ENCODE results near the gene CLEC2D.
A peak's percentile ranks its signal among the peaks of the same experiment; 100 is the strongest.
"Not testable (repeated sequence)": the region's sequence is repeated elsewhere in the genome, so short reads cannot be mapped to it uniquely, and the experiment has no call there.

CLEC2D gene

DNA sequence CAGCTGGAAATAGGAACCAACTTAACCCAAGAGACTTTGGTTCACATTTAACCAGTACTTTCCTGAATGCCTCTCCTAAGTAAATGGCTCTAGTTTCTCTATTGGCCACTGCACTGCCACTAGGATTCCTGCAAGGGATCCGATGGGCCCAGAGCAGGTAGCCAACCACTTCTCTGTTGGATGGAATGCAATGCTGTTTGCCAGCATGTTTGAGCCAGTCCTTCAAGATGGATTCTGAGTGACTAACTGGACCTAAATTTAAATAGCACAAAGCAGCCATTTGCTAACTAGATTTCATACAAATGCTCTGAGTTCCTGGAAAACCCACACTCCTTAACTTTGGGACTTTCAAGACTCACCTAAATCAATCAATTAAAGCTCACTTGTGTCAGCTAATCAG is 9.5 kb upstream of the CLEC2D start:
- DNase-seq = no peak

DNA sequence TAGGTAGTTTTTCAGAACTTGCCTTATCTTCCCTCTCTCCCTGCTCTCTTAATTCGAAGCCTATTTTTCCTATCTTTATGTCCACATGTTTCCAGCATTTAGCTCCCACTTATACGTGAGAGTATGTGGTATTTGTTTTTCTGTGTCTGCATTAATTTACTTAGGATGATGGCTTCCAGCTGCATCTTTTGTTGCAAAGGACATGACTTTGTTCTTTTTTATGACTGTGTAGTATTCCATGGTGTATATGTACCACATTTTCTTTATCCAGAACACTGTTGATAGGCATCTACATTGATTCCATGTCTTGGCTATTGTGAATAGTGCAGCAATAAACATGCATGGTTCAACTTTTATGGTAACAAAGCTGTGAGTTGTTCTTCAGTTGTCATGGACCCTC is 7.8 kb upstream of the CLEC2D start:
- DNase-seq = no peak

DNA sequence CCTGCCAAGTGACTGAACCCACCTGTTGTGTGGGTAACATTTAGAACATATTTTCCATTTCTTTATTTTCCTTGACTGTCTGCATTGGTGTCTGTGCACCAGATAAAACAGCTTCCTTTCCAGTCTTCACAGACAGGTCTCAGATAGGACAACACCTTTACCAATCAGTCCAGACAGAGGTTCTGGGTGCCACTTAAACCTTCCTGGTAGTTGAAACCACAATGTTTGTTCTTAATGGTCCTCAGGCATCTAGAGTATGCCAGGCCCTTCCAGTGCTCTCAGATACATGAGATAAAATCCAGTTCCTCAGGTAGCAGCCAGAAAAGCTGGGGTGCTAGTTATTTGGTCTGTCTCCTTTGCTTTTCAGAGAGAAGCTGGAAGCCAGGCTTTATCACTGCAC is 7.0 kb upstream of the CLEC2D start:
- no peak for DNase-seq

DNA sequence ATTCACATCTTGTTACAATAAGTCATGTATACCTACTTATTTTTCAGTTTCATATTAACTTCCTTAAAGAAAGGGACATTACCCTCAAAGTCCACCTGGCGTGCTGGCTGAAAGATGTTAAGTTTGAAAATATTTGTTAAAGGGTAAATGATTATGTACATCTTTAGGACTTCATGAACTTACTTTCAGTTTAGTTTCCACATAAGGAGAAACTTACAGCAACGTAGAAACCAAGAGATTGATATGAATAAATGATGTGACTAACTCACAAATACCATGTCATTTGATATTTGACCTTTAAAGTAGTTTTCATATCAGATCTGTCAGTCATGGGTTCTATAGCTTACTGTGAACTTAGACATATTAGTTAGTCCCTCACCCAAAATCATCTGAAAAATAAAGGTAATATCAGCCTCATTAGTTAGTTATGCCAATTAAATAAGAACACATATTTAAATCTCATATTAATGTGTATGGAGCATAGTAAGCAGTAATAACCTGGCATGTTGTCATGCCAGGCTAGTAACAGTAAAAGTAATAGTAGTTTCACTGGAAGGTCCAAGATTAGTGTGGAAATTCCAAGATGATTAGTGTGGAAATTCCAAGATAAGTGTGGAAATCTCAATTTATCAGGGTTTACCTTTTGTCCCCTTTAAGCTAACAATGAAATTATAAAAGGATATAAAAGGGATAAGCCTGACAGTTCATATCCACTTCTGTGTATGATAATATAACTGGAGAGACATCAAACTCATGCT is 1.9 kb upstream of the CLEC2D start:
- no peak for DNase-seq

DNA sequence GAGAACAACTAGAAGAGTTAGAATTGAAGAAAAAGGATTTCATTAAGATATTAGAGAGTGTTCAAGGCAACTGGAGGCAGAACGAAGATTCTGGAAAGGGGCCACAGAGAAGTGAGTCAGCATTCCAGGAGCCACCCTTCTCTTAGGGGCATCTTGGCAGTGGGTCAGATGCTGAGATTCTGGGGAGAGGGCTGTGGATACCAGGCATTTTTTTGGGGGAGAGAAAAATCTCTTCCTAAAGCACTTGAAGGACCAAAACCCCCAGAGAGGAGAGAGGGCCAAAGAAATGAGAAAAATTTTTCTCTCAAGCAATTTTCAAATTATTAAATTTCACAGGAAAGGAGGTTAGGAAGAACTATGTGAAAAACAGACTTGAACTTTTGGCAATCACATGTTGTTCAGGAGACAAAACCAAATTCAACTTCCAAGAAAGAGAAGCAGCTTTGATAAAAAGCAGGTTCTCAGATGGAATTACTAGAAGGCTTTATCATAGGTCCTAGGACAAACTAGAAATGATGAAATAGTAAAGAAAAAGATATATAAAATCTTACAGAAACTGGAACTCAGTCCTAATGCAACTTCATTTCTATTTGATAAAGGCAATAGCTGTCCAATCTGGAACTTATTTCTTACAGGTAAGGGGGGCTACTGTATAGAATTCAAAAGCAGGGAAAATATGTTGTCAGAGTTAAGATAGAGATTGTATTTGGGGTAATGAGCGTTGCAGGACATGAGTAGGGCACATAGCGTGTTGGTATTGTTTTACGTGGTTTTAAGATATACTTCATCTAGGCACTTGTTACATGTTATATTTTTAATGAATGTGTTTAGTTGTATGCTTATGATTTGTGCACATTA is 1.1 kb upstream of the CLEC2D start:
- no peak for DNase-seq

DNA sequence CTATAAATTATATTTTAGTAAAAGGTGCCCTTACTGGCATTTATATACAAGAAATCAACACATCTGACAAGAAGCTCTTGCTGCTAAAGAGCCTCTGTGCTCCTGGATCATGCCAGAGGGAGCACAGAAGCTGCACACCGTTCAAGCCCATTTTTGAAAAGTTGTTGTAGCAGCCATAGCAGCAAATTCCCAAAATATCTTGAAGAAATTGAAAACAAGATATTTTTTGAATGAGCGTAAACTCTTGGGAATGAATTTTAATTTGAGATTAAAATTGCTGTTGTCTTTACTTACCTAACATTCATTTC is 540 bp upstream of the CLEC2D start:
- DNase-seq = no peak

DNA sequence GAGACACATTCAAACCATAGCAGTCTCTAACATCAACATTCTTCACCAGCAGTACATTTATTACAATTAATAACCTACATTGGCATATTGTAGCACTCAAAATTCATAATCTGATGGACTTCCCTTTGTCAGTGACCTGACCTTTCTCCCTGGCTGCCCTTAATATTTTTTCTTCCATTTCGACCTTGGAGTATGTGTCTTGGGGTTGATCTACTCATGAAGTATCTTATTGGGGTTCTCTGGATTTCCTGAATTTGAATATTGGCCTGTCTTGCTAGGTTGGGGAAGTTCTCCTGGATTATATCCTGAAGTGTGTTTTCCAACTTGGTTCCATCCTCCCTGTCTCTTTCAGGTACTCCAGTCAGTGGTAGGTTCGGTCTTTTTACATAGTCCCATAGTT is 2.8 kb downstream of the CLEC2D start:
- not testable (repeated sequence) for DNase-seq

DNA sequence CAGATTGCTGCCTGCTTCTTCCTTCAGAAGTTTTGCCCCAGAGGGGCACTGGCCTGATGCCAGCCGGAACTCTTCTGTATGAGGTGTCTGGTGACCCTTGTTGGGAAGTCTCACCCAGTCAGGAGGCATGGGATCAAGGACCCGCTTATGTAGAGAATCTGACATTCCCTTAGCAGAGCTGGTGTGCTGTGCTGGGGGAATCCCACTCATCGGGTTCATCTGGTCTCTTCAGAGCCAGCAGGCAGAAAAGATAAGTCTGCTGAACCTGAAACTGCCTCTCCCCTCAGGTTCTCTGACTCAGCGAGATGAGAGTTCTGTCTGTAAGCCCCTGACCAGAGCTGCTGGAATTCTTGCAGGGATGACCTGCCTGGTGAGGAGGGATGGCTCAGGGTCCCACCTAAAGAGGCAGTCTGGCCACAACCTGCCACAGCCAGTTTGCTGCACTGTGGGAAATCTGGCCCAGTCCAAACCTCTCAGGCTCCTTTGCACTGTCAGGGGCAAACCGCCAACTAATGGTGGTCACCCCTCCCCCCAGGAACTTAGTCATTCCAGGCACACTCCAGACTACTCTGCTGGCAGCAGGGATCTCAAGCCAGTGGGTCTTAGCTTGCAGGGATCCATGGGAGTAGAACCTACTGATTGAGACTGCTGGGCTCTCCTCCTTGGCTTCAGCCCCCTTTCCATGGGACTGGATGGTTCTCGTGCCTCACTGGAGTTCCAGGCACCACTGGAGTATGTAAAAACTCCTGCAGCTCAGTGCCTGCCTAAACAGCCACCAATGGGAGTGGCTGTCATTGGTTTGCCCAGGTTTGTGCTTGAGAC is 4.1 kb downstream of the CLEC2D start:
- DNase-seq = peak; percentile 44

DNA sequence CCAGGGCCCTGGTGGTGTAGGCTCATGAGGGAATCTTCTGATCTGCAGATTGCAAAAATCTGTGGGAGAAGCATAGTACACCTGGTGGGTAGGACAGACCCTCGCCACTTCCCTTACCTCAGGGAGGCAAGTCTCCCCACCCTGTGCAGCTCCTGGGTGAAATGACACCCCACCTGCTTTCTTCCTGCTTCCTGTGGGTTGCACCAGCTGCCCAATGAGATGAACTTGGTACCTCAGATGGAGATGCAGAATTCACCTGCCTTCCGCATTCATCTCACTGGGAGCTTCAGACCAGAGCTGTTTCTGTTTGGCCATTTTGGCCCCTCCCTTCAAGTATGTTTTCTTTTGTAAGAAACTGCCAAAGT is 4.7 kb downstream of the CLEC2D start:
- peak; percentile 26 for DNase-seq

DNA sequence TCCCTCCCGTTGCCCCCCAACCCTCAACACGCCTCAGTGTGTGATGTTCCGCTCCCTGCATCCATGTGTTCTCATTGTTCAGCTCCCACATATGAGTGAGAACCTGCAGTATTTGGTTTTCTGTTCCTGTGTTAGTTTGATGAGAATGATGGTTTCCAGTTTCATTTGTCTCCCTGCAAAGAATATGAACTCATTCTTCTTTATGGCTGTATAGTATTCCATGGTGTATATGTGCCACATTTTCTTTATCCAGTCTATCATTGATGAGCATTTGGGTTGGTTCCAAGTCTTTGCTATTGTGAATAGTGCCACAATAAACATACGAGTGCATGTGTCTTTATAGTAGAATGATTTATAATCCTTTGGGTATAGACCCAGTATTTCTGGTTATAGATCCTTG is 13.0 kb downstream of the CLEC2D start:
- DNase-seq = not testable (repeated sequence)

DNA sequence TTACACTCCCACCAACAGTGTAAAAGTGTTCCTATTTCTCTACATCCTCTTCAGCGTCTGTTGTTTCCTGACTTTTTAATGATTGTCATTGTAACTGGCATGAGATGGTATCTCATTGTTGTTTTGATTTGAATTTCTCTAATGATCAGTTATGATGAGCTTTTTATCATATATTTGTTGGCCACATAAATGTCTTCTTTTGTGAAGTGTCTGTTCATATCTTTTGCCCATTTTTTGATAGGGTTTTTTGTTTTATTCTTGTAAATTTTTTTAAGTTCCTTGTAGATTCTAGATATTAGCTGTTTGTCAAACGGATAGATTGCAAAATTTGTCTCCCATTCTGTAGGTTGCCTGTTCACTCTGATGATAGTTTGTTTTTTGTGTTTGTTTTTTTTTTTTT is 13.4 kb downstream of the CLEC2D start:
- DNase-seq = not testable (repeated sequence)

DNA sequence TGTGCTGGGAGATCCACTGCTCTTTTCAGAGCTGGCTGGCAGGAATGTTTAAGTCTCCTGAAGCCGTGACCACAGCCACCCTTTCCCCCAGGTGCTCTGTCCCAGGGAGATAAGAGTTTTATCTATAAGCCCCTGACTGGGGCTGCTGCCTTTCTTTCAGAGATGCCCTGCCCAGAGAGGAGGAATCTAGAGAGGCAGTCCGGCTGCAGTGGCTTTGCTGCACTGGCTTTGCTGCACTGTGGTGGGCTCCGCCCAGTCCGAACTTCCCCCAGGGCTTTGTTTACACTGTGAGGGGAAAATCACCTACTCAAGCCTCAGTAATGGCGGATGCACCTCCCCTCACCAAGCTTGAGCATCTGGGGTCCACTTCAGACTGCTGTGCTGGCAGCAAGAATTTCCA is 15.9 kb downstream of the CLEC2D start:
- not testable (repeated sequence) for DNase-seq

DNA sequence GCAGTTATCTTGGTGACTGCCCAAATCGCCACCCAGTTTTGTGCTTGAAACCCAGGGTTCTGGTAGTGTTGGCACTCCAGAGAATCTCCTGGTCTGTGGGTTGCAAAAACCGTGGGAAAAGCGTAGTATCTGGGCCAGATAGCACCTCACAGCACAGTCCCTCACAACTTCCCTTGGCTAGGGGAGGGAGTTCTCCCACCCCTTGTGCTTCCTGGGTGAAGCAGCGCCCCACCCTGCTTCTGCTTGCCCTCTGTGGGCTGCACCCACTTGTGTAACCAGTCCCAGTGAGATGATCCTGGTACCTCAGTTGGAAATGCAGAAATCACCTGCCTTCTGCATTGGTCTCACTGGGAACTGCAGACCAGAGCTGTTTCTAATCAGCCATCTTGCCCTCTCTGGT is 16.4 kb downstream of the CLEC2D start:
- DNase-seq = no peak

DNA sequence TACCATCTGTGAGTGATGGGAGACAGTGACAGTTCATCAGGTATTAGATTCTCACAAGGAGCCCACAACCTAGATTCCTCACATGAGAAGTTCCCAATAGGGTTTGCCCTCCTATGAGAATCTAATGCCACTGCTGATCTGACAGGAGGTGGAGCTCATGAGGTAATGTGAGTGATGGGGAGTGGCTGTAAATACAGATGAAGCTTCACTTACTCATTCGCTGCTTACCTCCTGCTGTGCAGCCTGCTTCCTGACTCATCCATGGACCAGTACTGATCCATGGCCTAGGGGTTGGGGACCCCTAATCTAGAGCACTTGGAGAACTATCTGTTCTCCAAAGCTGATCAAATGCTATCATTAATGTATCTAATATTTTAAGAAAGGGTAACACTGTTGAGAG is 17.7 kb downstream of the CLEC2D start:
- no peak for DNase-seq

DNA sequence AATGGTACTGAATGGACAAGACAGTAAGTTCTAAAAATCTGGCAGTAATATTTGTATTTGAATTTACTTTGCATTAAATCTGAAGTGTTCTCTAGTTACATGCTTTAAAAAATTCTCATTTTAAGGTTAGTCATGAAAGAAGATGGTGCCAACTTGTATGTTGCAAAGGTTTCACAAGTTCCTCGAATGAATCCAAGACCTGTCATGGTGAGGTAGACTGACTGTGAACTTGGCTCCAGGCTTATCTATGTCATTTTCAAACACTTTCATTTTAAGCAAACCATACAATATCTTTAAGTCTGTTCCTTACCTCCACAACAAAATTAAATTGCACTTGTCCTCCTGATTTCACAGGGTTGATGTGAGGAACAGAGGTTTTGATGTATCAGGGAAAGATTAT is 23.4 kb downstream of the CLEC2D start:
- no peak for DNase-seq

DNA sequence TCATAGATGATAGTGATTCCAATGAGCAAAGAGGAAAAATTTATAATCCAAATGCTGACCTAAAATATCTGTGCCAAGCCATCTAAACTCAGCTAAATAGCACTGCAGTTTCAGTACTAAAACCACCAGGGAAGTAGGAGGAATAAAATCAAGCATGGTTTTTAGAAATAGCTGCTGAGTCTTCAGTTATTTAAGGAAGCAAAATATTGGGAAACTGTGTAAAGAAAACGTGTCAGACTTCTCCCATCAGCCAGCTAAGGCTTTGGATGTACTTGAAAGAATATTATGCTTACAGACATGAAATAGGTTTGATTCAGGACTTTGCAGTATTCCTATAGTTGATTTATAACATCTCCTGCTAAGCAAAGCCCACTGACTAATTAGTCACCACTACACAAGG is 24.7 kb downstream of the CLEC2D start:
- no peak for DNase-seq

DNA sequence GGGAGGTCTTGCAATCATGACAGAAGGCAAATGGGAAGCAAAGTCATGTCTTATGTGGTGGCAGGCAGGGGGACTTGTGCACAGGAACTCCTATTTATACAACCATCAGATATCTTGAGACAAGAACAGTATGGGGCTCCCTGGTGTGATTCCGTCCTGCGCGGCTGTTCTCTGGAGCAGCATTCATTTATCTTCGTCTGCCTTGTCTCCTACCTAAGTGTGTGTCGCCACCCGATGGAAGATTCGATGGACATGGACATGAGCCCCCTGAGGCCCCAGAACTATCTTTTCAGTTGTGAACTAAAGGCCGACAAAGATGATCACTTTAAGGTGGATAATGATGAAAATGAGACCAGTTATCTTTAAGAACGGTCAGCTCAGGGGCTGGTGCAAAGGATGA is 25.6 kb downstream of the CLEC2D start:
- not testable (repeated sequence) for DNase-seq

DNA sequence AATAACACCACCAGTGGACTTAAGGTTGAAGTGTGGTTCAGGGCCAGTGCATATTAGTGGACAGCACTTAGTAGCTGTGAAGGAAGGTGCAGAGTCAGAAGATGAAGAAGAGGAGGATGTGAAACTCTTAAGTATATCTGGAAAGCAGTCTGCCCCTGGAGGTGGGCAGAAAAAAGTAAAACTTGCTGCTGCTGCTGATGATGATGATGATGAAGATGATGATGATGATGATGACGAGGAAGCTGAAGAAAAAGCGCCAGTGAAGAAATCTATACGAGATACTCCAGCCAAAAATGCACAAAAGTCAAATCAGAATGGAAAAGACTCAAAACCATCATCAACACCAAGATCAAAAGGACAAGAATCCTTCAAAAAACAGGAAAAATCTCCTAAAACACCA is 26.1 kb downstream of the CLEC2D start:
- not testable (repeated sequence) for DNase-seq

DNA sequence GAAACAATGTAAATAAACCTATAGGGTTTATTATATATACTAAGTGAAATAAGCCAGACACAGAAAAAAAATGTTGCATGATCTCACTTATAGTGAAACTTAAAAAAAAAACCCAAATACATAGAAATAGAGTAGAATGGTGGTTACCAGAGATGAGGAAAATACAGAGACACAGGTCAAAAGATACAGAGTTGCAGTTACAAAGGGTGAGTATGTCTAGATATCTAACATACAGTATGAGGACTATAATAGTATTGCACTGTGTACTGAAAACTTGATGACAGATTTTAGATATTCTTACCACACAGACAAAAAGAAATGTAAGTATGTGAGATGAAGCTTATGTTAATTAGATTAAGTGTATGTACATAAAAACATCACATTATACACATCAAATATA is 28.1 kb downstream of the CLEC2D start:
- DNase-seq = no peak

DNA sequence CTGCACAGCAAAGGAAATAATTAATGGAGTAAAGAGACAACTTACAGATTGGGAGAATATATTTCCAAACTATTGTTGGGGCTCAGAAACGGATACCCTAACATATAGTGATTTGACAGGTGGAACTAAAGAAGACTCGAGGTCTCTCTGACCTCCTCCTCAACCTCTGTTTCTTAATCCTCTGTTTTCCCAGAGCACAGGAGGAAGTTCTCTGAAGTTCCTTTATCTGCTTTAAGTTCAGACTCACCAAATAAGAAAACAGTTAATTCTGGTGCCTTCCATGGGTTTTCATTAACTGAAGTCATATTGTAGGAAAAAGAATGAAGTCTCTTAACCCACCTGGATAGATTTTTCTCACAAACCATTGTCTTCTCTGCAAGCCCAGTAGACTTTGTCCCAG is 29.2 kb downstream of the CLEC2D start:
- DNase-seq = no peak

DNA sequence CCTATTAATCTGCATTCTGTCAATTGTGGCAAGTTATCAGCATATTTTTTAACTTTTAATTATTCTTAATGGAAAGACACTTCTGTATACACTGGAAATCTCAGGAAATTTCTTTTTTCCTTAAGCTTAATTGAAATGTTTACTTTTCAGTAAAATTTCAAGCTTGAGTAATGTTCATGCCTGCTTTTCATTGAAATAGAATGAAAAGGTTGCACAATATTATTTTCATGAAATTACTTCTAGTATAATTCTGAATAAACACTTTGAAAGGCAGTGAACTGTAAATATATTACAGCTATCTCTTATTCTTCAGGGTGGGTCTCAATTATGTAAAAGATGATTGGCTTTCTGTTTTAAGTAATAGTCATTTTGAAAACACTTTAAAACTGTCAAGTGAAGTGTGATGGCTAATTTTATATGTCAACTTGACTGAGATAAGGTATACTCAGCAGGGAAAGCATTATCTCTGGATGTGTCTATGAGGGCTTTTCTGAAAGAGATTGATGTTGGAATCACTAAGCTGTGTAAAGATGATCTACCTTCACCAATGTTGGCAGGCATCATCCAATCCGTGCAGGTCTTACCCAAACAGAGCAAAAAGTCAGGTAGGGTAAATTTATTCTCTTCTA is 29.9 kb downstream of the CLEC2D start:
- no peak for DNase-seq

DNA sequence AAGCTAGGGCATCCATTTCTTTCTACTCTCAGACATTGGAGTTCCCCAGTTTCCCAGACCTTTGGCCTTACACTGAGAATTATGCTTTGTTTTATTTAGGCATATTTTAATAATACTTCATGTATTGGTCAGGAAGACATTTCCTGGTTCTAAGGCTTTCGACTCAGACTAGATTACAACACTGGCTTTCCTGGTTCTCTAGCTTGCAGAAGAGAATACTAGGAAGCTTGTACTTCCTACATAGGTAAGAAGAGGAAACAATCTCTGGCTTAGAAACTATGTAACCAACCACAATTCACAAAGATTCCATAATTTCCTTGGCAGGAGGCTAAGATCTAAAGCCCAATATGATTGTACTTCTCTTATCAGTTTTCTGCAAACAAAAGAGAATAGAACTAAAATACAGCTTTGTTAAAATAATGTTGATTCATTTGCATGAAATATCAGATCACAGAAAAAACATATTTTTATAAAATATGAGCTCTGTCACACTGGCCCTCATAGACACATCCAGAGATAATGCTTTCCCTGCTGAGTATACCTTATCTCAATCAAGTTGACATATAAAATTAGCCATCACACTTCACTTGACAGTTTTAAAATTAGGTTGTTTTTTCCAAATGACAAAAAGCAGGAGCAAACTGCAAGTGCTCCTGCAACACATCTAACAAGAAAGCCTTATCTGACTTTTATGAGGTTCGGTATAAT is 30.5 kb downstream of the CLEC2D start:
- DNase-seq = no peak

DNA sequence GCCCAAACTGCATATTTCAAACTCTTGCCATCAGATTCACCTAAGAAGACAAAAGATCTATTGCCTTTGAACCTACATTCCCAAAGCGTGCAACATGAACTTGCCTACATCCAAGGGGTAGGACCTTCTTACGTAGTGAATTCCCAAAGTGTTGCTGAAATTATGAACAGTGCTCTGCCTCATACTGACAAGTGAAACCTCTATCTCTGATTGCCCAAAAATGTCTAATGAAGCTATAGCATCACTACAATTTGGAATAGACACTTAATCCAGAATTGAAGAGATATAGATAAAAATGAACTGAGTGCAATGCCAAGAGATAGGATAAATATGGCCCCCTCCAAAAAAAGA is 31.1 kb downstream of the CLEC2D start:
- no peak for DNase-seq

Measured in effector CD4-positive, alpha-beta T cell (primary cell).